Mucosa of stomach (tissue), 1 donor: ENCODE data around the gene ACSS2.

Source experiments
- H3K27me3 ChIP-seq: one replicate; pipeline ENCODE4 v1.7.0; 2013; ENCODE audit warnings: mild to moderate bottlenecking, low read length; ENCODE audit not compliant: control insufficient read depth, insufficient read depth
- H3K36me3 ChIP-seq: one replicate; pipeline ENCODE4 v1.7.0; 2013; ENCODE audit warnings: low read length; ENCODE audit not compliant: control insufficient read depth, insufficient read depth
- H3K4me1 ChIP-seq: one replicate; pipeline ENCODE4 v1.7.0; 2013; ENCODE audit warnings: mild to moderate bottlenecking, low read length; ENCODE audit not compliant: control insufficient read depth, insufficient read depth
- H3K4me3 ChIP-seq: one replicate; pipeline ENCODE4 v1.7.0; 2013; ENCODE audit warnings: low read length
- H3K9ac ChIP-seq: one replicate; pipeline ENCODE4 v1.7.0; 2013; ENCODE audit warnings: mild to moderate bottlenecking, low read length, moderate library complexity
- H3K9me3 ChIP-seq: one replicate; pipeline ENCODE4 v1.7.0; 2013; ENCODE audit warnings: mild to moderate bottlenecking, low read length, moderate library complexity; ENCODE audit not compliant: control insufficient read depth
- donor health status: Pancreatic carcinoma.

Gene ACSS2

GRCh38 chr20:34923414-34923813, 47.0 kb downstream of the ACSS2 start:
- H3K4me1 ChIP-seq = peaks cover 28% of the 10 kb centered on the region
- H3K36me3 ChIP-seq = peaks cover 38% of the 10 kb centered on the region
- no peak overlapping the region for H3K9ac ChIP-seq
- H3K27me3 ChIP-seq = no peaks in the 10 kb centered on the region
- no peak overlapping the region for H3K4me3 ChIP-seq
- no peaks in the 10 kb centered on the region for H3K9me3 ChIP-seq

DNA sequence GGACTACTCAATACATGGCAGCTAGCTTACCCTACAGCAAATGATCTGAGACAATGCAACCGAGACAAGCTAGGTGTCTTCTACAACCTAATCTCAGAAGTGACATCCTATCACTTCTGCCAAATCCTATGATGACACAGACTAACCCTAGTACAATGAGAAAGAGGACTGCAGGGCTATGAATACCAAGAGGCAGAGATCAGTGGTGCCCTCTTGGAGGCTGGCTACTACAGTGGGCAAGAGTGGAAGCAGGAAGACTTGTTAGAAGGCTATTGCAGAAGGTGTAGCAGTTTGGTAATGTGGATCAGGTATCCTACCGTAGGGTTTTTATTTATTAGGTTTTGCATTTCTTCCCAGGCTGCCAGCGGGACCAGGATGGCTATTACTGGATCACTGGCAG, 48.9 kb downstream of the ACSS2 start:
- no peak overlapping the region for H3K9ac ChIP-seq
- H3K9me3 ChIP-seq = no peaks in the 10 kb centered on the region
- H3K27me3 ChIP-seq = no peaks in the 10 kb centered on the region
- peaks cover 30% of the 10 kb centered on the region for H3K36me3 ChIP-seq
- no peak overlapping the region for H3K4me3 ChIP-seq
- H3K4me1 ChIP-seq = peaks cover 27% of the 10 kb centered on the region

GRCh38 chr20:34925981-34926380, 49.6 kb downstream of the ACSS2 start:
- Histone ChIP-seq H3K27me3 (no peaks in the 10 kb centered on the region), H3K9ac (no peak overlapping the region), H3K4me3 (no peak overlapping the region), H3K36me3 (peaks cover 24% of the 10 kb centered on the region), H3K4me1 (peaks cover 20% of the 10 kb centered on the region), H3K9me3 (no peaks in the 10 kb centered on the region)

- H3K9me3 ChIP-seq = no peaks in the 10 kb centered on the region
- peaks cover 14% of the 10 kb centered on the region for H3K4me1 ChIP-seq
- no peaks in the 10 kb centered on the region for H3K27me3 ChIP-seq
- peaks cover 19% of the 10 kb centered on the region for H3K36me3 ChIP-seq
- H3K4me3 ChIP-seq = no peak overlapping the region
- H3K9ac ChIP-seq = no peak overlapping the region
Observed at GRCh38 chr20:34926581-34926980, 50.2 kb downstream of the ACSS2 start.

- Histone ChIP-seq H3K4me3 (no peak overlapping the region), H3K36me3 (peaks cover 11% of the 10 kb centered on the region), H3K4me1 (peaks cover 3% of the 10 kb centered on the region), H3K9me3 (no peaks in the 10 kb centered on the region), H3K9ac (no peak overlapping the region), H3K27me3 (no peaks in the 10 kb centered on the region)
Observed at GRCh38 chr20:34927736-34928135, 51.3 kb downstream of the ACSS2 start.

DNA sequence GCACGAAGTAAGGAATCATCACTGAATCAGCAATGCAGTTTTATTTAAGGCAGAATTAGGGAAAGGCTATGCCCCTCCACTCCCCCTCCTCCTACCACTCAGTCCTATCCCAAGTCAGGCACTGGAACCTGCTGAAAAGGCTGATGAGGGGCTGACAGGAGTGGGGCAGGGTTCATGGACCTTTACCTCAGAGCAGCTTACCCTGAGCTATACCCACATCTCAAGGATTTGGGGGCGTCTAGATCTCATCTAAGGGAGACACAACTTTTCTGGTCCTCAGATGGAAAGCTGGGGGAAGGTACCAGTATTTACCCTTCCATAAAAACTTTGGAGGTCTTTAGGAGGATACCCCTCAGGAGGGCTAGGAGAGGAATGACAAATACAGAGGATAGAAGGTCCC, 52.0 kb downstream of the ACSS2 start:
- H3K36me3 ChIP-seq = peaks cover 11% of the 10 kb centered on the region
- H3K9ac ChIP-seq = no peak overlapping the region

DNA sequence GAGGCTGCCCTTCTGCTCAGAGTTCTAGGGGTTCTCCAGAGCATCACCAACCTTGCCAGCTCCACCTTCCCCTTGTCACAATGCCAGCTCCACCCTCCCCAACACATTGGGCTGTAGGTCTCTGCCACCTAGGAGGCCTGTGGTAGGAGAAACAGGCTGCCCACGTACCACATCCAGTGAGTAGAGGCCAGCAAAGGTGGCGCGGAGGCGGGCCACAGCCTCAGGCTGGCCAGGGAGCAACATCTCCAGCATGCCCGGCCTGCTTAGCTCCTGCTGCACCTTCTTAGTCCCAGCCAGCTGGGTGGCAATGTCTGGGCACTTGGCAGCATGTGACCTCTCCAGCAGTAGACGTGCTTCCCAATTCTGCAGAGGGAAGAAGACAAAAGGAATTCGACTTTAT, 55.4 kb downstream of the ACSS2 start:
- H3K4me1 ChIP-seq = peaks cover 7% of the 10 kb centered on the region
- no peak overlapping the region for H3K4me3 ChIP-seq
- H3K9ac ChIP-seq = no peak overlapping the region
- peaks cover 6% of the 10 kb centered on the region for H3K36me3 ChIP-seq
- no peaks in the 10 kb centered on the region for H3K9me3 ChIP-seq
- no peaks in the 10 kb centered on the region for H3K27me3 ChIP-seq

More for the DNA sequence above, 52.0 kb downstream of the ACSS2 start:
- Histone ChIP-seq H3K9me3 (no peaks in the 10 kb centered on the region), H3K4me1 (no peaks in the 10 kb centered on the region), H3K27me3 (no peaks in the 10 kb centered on the region), H3K4me3 (no peak overlapping the region)

DNA sequence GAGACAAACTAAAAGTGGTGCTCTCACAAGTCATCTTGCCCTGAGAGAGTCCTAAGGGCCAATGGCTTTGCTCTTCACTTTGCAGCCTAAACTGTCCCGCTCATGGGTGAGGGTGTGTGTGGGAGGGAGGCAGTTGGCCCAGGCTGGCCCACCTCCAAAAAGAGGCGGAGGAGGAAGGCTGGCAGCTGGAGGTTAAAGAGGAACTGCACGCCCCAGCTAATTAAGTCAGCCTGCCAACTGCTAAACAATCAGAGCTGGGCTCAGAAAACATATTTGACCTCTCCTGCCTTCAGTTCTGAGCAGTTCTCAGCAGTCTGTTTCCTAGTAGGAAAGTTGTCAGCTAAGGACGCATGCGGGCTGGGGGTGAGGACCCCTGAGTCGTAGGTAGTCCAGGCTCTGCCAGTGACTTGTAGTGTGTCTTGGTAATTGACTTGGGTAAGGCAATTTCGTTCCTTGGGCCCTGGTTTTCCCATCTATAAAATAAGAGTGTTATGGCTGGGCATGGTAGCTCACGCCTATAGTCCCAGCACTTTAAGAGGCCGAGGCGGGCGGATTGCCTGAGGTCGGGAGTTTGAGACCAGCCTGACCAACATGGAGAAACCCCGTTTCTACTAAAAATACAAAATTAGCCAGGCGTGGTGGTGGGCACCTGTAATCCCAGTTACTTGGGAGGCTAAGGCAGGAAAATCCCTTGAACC, 62.2 kb downstream of the ACSS2 start:
- H3K9ac ChIP-seq = no peak overlapping the region
- H3K4me1 ChIP-seq = peaks cover 20% of the 10 kb centered on the region
- H3K27me3 ChIP-seq = no peaks in the 10 kb centered on the region
- no peaks in the 10 kb centered on the region for H3K9me3 ChIP-seq
- H3K36me3 ChIP-seq = peaks cover 5% of the 10 kb centered on the region
- no peak overlapping the region for H3K4me3 ChIP-seq

DNA sequence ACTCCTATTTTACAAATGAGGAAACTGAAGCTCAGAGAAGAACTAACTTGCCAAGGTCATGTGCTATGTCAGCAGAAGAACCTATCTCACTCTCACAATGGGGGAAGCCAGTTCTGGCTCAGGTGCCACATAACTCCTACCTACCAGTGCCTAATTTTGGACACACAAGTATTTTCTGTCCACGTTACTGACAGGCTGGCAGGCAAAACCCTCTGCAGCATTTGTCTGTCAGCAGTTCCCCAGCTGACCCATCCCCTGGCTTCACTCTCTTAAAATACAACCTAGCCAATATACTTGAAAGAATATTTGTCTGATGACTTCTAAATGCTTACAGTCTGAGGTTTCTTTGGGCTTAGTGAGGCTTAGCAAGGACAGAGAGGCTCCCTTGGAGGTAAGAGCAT, 63.7 kb downstream of the ACSS2 start:
- no peak overlapping the region for H3K9ac ChIP-seq
- H3K36me3 ChIP-seq = peaks cover 5% of the 10 kb centered on the region

GRCh38 chr20:34941226-34941625, 64.8 kb downstream of the ACSS2 start:
- Histone ChIP-seq H3K27me3 (no peaks in the 10 kb centered on the region), H3K4me1 (peaks cover 23% of the 10 kb centered on the region), H3K9me3 (no peaks in the 10 kb centered on the region), H3K9ac (no peak overlapping the region), H3K36me3 (peaks cover 5% of the 10 kb centered on the region), H3K4me3 (no peak overlapping the region)

More for the DNA sequence above, 63.7 kb downstream of the ACSS2 start:
- no peaks in the 10 kb centered on the region for H3K9me3 ChIP-seq
- H3K27me3 ChIP-seq = no peaks in the 10 kb centered on the region
- H3K4me1 ChIP-seq = peaks cover 19% of the 10 kb centered on the region
- H3K4me3 ChIP-seq = no peak overlapping the region

- H3K36me3 ChIP-seq = peaks cover 5% of the 10 kb centered on the region
- no peaks in the 10 kb centered on the region for H3K9me3 ChIP-seq
- H3K9ac ChIP-seq = no peak overlapping the region
- no peak overlapping the region for H3K4me3 ChIP-seq
- no peaks in the 10 kb centered on the region for H3K27me3 ChIP-seq
- peaks cover 29% of the 10 kb centered on the region for H3K4me1 ChIP-seq
Observed at GRCh38 chr20:34942301-34942700, 65.9 kb downstream of the ACSS2 start.

DNA sequence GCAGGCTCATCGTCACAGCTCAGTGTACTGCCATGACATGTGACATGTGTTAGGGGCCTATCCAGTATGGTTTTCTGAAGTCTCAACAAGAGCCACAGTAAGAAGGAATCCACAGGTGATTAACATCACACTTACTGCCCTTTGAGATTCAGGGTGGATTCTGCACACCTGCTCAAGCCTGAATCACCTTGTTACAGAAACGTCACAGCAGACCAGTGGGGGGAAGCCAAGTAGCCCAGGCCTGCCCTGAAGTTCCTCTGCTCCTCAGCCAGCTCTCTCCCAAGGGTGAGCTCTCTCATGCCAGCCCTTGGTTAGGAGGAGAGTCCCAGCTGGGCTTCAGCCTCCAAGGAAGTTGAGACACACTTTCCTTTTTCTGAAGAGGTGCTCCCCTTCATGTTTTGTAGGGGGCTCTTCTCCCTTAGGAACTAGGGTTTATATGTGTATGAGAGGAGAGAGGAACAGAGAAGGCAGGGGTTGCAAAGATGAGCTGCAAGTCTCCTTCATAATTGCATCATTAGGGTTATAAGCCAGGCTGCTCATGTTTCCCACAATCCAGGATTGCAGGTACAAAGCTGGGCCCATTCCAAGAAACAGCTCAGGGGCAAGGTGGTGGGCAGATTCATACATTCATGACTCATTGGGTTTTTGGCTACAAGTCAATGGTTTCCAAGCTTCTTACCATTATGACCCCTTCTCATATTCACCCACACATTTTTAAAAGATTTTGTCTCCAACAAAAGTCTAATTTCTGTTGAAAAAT, 67.6 kb downstream of the ACSS2 start:
- H3K9ac ChIP-seq = no peak overlapping the region
- no peak overlapping the region for H3K4me3 ChIP-seq
- H3K27me3 ChIP-seq = no peaks in the 10 kb centered on the region
- peaks cover 5% of the 10 kb centered on the region for H3K36me3 ChIP-seq
- no peaks in the 10 kb centered on the region for H3K9me3 ChIP-seq
- H3K4me1 ChIP-seq = peaks cover 23% of the 10 kb centered on the region
